ENCODE measurements around the gene HPSE2.

DNA sequence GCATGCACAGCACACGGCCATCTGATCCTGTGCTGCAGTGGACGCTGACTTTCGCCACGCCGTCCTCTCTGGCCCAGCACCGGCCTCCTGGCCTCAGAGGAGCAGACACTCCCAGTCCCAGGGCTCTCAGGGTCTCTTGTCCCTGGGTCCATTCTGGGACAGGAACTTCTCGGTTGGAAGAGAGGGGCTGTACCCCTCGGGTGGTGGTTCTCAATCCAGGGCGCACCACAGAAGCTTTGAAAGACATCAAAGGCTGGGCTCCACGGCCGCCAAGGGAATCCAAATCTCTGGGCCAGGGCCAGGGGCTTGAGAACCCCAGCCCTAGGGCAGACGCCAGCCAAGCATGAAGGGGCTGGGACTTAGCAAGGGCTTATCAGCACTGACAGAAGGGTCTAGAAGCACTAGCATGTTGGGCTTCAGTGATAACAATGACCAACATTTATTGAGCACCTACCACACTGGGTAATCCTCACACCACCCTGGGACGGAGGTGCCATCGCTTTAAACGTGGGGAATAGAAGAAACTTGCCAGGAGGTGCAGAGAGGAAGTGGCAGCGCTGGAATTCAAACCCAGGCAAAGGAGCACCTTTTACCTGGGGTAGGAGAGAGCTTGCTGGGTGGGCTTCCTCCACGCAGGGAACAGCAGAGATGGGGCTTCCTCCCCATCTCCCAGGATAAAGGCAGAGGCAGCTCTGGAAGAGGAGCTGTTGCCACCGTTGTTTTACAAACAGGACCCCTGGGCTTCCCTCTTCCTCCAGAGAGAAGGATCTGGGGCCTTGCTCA, 818.9 kb downstream of the HPSE2 start:
- TF ChIP-seq, protein P1, sequence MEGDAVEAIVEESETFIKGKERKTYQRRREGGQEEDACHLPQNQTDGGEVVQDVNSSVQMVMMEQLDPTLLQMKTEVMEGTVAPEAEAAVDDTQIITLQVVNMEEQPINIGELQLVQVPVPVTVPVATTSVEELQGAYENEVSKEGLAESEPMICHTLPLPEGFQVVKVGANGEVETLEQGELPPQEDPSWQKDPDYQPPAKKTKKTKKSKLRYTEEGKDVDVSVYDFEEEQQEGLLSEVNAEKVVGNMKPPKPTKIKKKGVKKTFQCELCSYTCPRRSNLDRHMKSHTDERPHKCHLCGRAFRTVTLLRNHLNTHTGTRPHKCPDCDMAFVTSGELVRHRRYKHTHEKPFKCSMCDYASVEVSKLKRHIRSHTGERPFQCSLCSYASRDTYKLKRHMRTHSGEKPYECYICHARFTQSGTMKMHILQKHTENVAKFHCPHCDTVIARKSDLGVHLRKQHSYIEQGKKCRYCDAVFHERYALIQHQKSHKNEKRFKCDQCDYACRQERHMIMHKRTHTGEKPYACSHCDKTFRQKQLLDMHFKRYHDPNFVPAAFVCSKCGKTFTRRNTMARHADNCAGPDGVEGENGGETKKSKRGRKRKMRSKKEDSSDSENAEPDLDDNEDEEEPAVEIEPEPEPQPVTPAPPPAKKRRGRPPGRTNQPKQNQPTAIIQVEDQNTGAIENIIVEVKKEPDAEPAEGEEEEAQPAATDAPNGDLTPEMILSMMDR (IDR thresholded peaks at IDR 0.05), result no peak
- TF ChIP-seq POLR2AphosphoS5 (IDR thresholded peaks at IDR 0.05) (no peak), POLR2A (IDR thresholded peaks at IDR 0.05) (no peak)
